Activated CD8-positive, alpha-beta memory T cell treated with anti-CD3 and anti-CD28 coated beads for 1 hour (primary cell): ENCODE measurements around the gene NDUFAF2.
"Not testable (repeated sequence)": the region's sequence is repeated elsewhere in the genome, so short reads cannot be mapped to it uniquely, and the experiment has no call there.

Source experiments
- DNase-seq, 2 donors: peaks; one replicate each; pipeline ENCODE4 v3.0.0-alpha.2; 2020; ENCODE audit warnings: low read depth in 1 of 2; ENCODE audit errors: extremely low read depth in 1 of 2

Gene NDUFAF2

GRCh38 chr5:61047346-61047745 is 102.3 kb downstream of the NDUFAF2 start:
- DNase-seq: no peak

- DNase-seq: no peak
Observed at GRCh38 chr5:61048534-61048933, 103.5 kb downstream of the NDUFAF2 start.

GRCh38 chr5:61050292-61050691 is 105.3 kb downstream of the NDUFAF2 start:
- no peak for DNase-seq

- no peak for DNase-seq
Observed at GRCh38 chr5:61051267-61051666, 106.3 kb downstream of the NDUFAF2 start.

GRCh38 chr5:61052882-61053281 is 107.9 kb downstream of the NDUFAF2 start:
- no peak for DNase-seq

- DNase-seq: no peak
Observed at GRCh38 chr5:61053937-61054336, 108.9 kb downstream of the NDUFAF2 start.

- DNase-seq: no peak
Observed at GRCh38 chr5:61055434-61056006, 110.5 kb downstream of the NDUFAF2 start.

- DNase-seq: no peak
Observed at GRCh38 chr5:61059499-61059898, 114.5 kb downstream of the NDUFAF2 start.

- DNase-seq: no peak
Observed at GRCh38 chr5:61069150-61069549, 124.1 kb downstream of the NDUFAF2 start.

- no peak for DNase-seq
Observed at GRCh38 chr5:61071526-61071925, 126.5 kb downstream of the NDUFAF2 start.

- DNase-seq: no peak
Observed at GRCh38 chr5:61076626-61077025, 131.6 kb downstream of the NDUFAF2 start.

GRCh38 chr5:61081741-61082140 is 136.7 kb downstream of the NDUFAF2 start:
- DNase-seq: no peak

- DNase-seq: no peak
Observed at GRCh38 chr5:61082516-61083280, 137.7 kb downstream of the NDUFAF2 start.

- no peak for DNase-seq
Observed at GRCh38 chr5:61084658-61085057, 139.7 kb downstream of the NDUFAF2 start.

- DNase-seq: no peak
Observed at GRCh38 chr5:61085885-61086284, 140.9 kb downstream of the NDUFAF2 start.

- DNase-seq: no peak
Observed at GRCh38 chr5:61087921-61088320, 142.9 kb downstream of the NDUFAF2 start.

- DNase-seq: no peak
Observed at GRCh38 chr5:61089351-61089750, 144.3 kb downstream of the NDUFAF2 start.

GRCh38 chr5:61093046-61093771 is 148.2 kb downstream of the NDUFAF2 start:
- DNase-seq: not testable (repeated sequence)

- no peak for DNase-seq
Observed at GRCh38 chr5:61097465-61097864, 152.5 kb downstream of the NDUFAF2 start.

- no peak for DNase-seq
Observed at GRCh38 chr5:61098251-61098995, 153.4 kb downstream of the NDUFAF2 start.

GRCh38 chr5:61100437-61100836 is 155.4 kb downstream of the NDUFAF2 start:
- DNase-seq: no peak
